DND-41 (cell line): Measurements from ENCODE around the gene SEMA5A.
A peak's percentile ranks its signal among the peaks of the same experiment; 100 is the strongest.

Experiments
- ATAC-seq: fragments of 200-7000 bp; cut with Tn5 transposase; 3 replicates; pipeline ENCODE4 v1.9.1; 2021; ENCODE audit warnings: low read depth; ENCODE audit not compliant: insufficient read depth
- DNase-seq: peaks from one replicate; pipeline ENCODE4 v3.0.0-alpha.2; 2020
- H2AFZ ChIP-seq: 2 replicates; pipeline ENCODE4 v1.6.0; 2012; ENCODE audit warnings: low read depth, low read length
- H3K27ac ChIP-seq: 2 replicates; pipeline ENCODE4 v1.5.1; 2012; ENCODE audit warnings: low read length, inconsistent platforms
- H3K27me3 ChIP-seq: fragments of 200-600 bp; sonication (generic); 2 replicates; pipeline ENCODE4 v1.6.0; 2012; ENCODE audit warnings: low read length, mild to moderate bottlenecking, inconsistent platforms; ENCODE audit not compliant: insufficient read depth, poor library complexity
- H3K36me3 ChIP-seq: 2 replicates; pipeline ENCODE4 v1.5.1; 2012; ENCODE audit warnings: low read length, inconsistent platforms; ENCODE audit not compliant: insufficient read depth
- H3K4me1 ChIP-seq: 2 replicates; pipeline ENCODE4 v1.5.1; 2012; ENCODE audit warnings: mild to moderate bottlenecking, low read length; ENCODE audit not compliant: insufficient read depth
- H3K4me2 ChIP-seq: 2 replicates; pipeline ENCODE4 v1.6.0; 2012; ENCODE audit warnings: mild to moderate bottlenecking, moderate library complexity, low read length, inconsistent platforms; ENCODE audit not compliant: insufficient read depth
- H3K4me3 ChIP-seq, 2 experiments: fragments of 200-600 bp in 1 of 2; shearing (Covaris generic) in 1 of 2; 2 replicates each; pipeline ENCODE4 v1.5.1; 2012 to 2016; ENCODE audit warnings: inconsistent platforms in 2 of 2, low read length in 2 of 2, mild to moderate bottlenecking in 2 of 2, low read depth in 1 of 2, moderate library complexity in 1 of 2
- H3K79me2 ChIP-seq: 2 replicates; pipeline ENCODE4 v1.6.0; 2012; ENCODE audit warnings: low read length, inconsistent platforms; ENCODE audit not compliant: insufficient read depth
- H3K9ac ChIP-seq: 2 replicates; pipeline ENCODE4 v1.6.0; 2012; ENCODE audit warnings: low read depth, mild to moderate bottlenecking, inconsistent platforms, low read length, moderate library complexity
- H3K9me3 ChIP-seq: 2 replicates; pipeline ENCODE4 v1.5.1; 2012; ENCODE audit warnings: low read length, moderate library complexity, mild to moderate bottlenecking, inconsistent platforms; ENCODE audit not compliant: insufficient read depth, severe bottlenecking
- H4K20me1 ChIP-seq: 2 replicates; pipeline ENCODE4 v1.6.0; 2012; ENCODE audit warnings: low read length; ENCODE audit not compliant: insufficient read depth
- CTCF ChIP-seq: IDR thresholded peaks from 2 replicates; pipeline ENCODE4 v1.5.1; 2012; ENCODE audit warnings: borderline replicate concordance, low read length, moderate library complexity, mild to moderate bottlenecking; ENCODE audit not compliant: poor library complexity, severe bottlenecking; ENCODE audit errors: extremely low read depth
- EZH2 ChIP-seq: IDR thresholded peaks from 3 replicates; pipeline ENCODE4 v1.6.1; 2012; ENCODE audit warnings: borderline replicate concordance, low read depth, mild to moderate bottlenecking, moderate library complexity, low read length, inconsistent platforms; ENCODE audit not compliant: severe bottlenecking

SEMA5A gene

DNA sequence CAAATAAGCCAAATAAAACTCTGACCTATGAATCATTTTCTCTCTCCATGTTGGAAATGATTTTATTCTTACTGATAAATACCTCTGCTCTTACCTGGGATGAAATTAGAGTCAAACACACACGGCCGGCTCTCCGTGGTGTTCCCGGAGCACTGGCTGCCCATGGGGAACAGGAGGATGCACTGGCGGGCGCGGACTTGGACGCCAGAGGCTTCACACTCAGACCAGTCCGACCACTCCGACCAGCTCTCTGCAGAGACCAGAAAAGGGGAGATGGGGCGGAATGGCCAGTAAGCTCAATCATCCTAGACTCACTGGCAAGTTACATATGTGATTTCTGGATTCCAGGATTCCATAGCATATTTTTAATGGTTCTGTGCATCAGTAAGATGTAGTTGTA, 494.1 kb downstream of the SEMA5A start:
- ATAC-seq: no peak
- no peak overlapping the region for H3K4me3 ChIP-seq
- TF ChIP-seq CTCF (no peak), EZH2 (no peak)

DNA sequence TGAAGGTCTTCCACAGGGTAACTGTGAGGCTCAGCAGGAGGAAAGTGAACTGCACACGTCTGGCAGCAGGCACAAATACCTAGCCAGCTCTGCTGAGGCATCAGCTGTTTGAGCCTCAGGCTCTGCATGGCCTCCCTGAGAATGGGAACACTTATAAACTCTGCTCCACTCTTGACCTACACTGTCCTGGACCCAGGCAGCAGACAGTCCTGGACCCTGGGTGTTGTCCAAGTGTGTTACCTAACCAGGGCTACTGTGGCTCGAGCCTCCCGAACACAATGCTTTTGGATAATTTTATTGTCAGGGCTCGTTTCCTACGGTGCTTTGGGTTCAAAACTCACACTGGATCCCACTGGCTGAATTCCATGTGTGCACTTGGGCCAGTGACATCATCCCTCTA, 497.9 kb downstream of the SEMA5A start:
- Histone ChIP-seq H3K27ac (no peak overlapping the region), H3K9ac (no peak overlapping the region), H4K20me1 (no peaks in the 10 kb centered on the region), H3K9me3 (no peaks in the 10 kb centered on the region), H2AFZ (no peak overlapping the region), H3K4me3 (no peak overlapping the region), H3K4me2 (no peak overlapping the region), H3K27me3 (no peaks in the 10 kb centered on the region), H3K36me3 (no peaks in the 10 kb centered on the region), H3K4me1 (no peaks in the 10 kb centered on the region), H3K79me2 (no peaks in the 10 kb centered on the region)
- ATAC-seq: no peak
- no peak for DNase-seq
- no peak for TF ChIP-seq CTCF
- no peak for TF ChIP-seq EZH2

More for the DNA sequence above, 494.1 kb downstream of the SEMA5A start:
- Histone ChIP-seq H3K36me3 (no peaks in the 10 kb centered on the region), H3K9me3 (no peaks in the 10 kb centered on the region), H3K9ac (no peak overlapping the region), H3K79me2 (no peaks in the 10 kb centered on the region), H3K4me1 (no peaks in the 10 kb centered on the region), H3K27me3 (no peaks in the 10 kb centered on the region), H2AFZ (no peak overlapping the region), H3K4me2 (no peak overlapping the region), H4K20me1 (no peaks in the 10 kb centered on the region), H3K27ac (no peak overlapping the region)
- DNase-seq: no peak

DNA sequence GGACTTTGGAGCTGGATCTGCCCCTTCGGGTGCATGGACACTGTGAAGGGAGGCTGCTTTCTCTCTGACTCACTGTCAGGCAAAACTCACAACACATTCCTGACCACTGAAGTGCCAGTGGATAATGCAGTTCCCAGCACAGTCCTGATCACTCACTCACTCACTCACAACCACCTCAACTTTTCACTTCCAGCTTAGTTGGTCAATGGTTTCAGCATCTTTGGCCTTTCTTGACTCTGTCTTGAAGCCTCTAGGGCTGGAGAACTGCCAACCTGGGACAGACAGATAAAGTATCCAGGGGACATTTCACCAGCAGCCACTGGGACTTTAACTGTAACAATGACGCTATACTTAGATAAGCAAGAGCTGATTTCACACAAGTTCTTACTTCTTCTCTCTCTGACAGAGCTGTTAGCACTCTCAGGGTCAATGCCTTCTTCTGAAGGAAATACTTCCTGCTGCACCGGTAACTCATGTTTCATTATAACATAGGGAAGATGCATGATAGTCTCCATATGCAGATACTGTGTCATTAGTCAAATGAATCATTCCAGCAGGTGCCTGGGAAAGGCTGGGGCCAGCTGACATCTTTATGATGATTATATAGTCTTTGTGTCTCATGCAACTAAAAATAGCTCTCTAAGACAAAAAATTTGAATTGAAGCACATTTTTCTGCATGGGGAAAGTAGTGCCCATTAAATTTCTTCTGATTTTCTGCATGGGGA, 499.0 kb downstream of the SEMA5A start:
- DNase-seq: no peak

More for the DNA sequence above, 499.0 kb downstream of the SEMA5A start:
- no peaks in the 10 kb centered on the region for H4K20me1 ChIP-seq
- H3K27me3 ChIP-seq: no peaks in the 10 kb centered on the region
- no peak overlapping the region for H2AFZ ChIP-seq
- TF ChIP-seq EZH2 (no peak), CTCF (no peak)
- H3K4me3 ChIP-seq: no peak overlapping the region
- H3K27ac ChIP-seq: no peak overlapping the region
- H3K36me3 ChIP-seq: no peaks in the 10 kb centered on the region
- ATAC-seq: peak; percentile 24; the same call in 1 of the 3 replicates
- no peaks in the 10 kb centered on the region for H3K79me2 ChIP-seq
- no peak overlapping the region for H3K9ac ChIP-seq
- H3K4me1 ChIP-seq: no peaks in the 10 kb centered on the region
- no peaks in the 10 kb centered on the region for H3K9me3 ChIP-seq
- no peak overlapping the region for H3K4me2 ChIP-seq
